Fibroblast of lung (primary cell): ENCODE measurements around the gene MLYCD.
"Not testable (repeated sequence)": the region's sequence is repeated elsewhere in the genome, so short reads cannot be mapped to it uniquely, and the experiment has no call there.

Source experiments
- EZH2 ChIP-seq: IDR thresholded peaks from 2 replicates; pipeline ENCODE4 v1.5.1; 2012; ENCODE audit warnings: low read length, control low read depth, mild to moderate bottlenecking; ENCODE audit errors: missing control alignments
- TF ChIP-seq, protein P1 (sequence below), 2 donors: IDR thresholded peaks in 1 of 2; conservative IDR thresholded peaks in 1 of 2; 1 replicate in 1 of 2; 2 replicates in 1 of 2; pipeline ENCODE4 v1.5.1; 2011 to 2012; ENCODE audit warnings: low read length in 2 of 2, control low read depth in 1 of 2, inconsistent platforms in 1 of 2, low read depth in 1 of 2, mild to moderate bottlenecking in 1 of 2

DNA sequence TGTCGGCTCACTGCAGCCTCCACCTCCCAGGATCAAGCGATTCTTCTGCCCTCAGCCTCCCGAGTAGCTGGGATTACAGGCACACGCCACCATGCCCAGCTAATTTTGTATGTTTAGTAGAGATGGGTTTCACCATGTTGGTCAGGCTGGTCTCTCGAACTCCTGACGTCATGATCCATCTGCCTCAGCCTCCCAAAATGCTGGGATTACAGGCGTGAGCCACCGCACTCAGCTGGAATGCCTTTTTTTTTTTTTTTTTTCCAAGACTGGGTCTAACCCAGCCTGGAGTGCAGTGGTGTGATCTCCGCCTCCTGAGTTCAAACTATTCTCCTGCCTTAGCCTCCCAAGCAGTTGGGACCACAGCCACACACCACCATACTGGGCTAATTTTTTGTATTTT lies 42.6 kb downstream of the MLYCD start:
- TF ChIP-seq, protein P1, sequence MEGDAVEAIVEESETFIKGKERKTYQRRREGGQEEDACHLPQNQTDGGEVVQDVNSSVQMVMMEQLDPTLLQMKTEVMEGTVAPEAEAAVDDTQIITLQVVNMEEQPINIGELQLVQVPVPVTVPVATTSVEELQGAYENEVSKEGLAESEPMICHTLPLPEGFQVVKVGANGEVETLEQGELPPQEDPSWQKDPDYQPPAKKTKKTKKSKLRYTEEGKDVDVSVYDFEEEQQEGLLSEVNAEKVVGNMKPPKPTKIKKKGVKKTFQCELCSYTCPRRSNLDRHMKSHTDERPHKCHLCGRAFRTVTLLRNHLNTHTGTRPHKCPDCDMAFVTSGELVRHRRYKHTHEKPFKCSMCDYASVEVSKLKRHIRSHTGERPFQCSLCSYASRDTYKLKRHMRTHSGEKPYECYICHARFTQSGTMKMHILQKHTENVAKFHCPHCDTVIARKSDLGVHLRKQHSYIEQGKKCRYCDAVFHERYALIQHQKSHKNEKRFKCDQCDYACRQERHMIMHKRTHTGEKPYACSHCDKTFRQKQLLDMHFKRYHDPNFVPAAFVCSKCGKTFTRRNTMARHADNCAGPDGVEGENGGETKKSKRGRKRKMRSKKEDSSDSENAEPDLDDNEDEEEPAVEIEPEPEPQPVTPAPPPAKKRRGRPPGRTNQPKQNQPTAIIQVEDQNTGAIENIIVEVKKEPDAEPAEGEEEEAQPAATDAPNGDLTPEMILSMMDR (conservative IDR thresholded peaks at IDR 0.05 in 1 of 2, IDR thresholded peaks at IDR 0.05 in 1 of 2; ENCODE audit: low read depth in 1 of 2, low read length in 2 of 2), result not testable (repeated sequence)
- TF ChIP-seq EZH2, result not testable (repeated sequence)
